GM12878 (cell line): ENCODE measurements around the gene CTPS1. TPM values are rescaled to one million over a fixed set of nuclear protein-coding genes. Genes with fewer than 3 reads are reported as not detected.

Source experiments
- ATAC-seq: fragments of 200-7000 bp; cut with Tn5 transposase; 3 replicates; pipeline ENCODE4 v1.9.1; 2020; ENCODE audit warnings: mild to moderate bottlenecking, moderate library complexity
- BruUV-seq: library from RNA; stranded (reverse); fragments of 400-500 nt; replicated peaks from 2 replicates; lab custom pipeline; 2021; lab: Mats Ljungman, UMichigan
- CTCF ChIA-PET: fragments of 300-600 bp; sonication (Branson Sonifier 250); formaldehyde crosslinking; extraction: SDS; loops from one replicate; lab custom pipeline; 2021; ENCODE audit warnings: inconsistent platforms; lab: Yijun Ruan, JAX
- POLR2A ChIA-PET: fragments of 350-600 bp; formaldehyde crosslinking; extraction: SDS; loops from one replicate; lab custom pipeline; 2021; ENCODE audit warnings: inconsistent platforms; lab: Charles Lee
- RAD21 ChIA-PET: fragments of 300-600 bp; sonication (Branson Sonifier 250); formaldehyde crosslinking; loops from one replicate; lab custom pipeline; 2023; ENCODE audit warnings: antibody characterized with exemption; ENCODE audit not compliant: unreplicated experiment; lab: Charles Lee
- SMC1A ChIA-PET: fragments of 300-600 bp; sonication (Branson Sonifier 250); formaldehyde crosslinking; loops from one replicate; lab custom pipeline; 2023; ENCODE audit not compliant: unreplicated experiment, uncharacterized antibody; lab: Charles Lee
- DNase-seq: peaks from one replicate; pipeline ENCODE4 v3.0.0-alpha.2; 2011; ENCODE audit warnings: low read depth, low spot score
- FAIRE-seq: peaks from 3 replicates; lab custom pipeline; 2011; peaks lifted over from hg19 to GRCh38; lab: Jason Lieb, UNC
- H2AFZ ChIP-seq: 2 replicates; pipeline ENCODE4 v1.6.0; 2011; ENCODE audit warnings: low read depth, low read length, control low read depth; ENCODE audit not compliant: control insufficient read depth
- H3K27ac ChIP-seq: 2 replicates; pipeline ENCODE4 v1.5.1; 2011; ENCODE audit warnings: control low read depth; ENCODE audit not compliant: control insufficient read depth, insufficient read depth
- H3K27me3 ChIP-seq, 2 experiments: replicated peaks in 1 of 2; 2 replicates each; pipeline versions ENCODE4 v1.6.0 to v1.6.1; 2011; ENCODE audit warnings: low read length in 1 of 2; ENCODE audit not compliant: control insufficient read depth in 2 of 2, insufficient read depth in 2 of 2
- H3K36me3 ChIP-seq, 2 experiments: 2 replicates each; pipeline ENCODE4 v1.5.1; 2011; ENCODE audit warnings: low read length in 1 of 2; ENCODE audit not compliant: control insufficient read depth in 2 of 2, insufficient read depth in 2 of 2
- H3K4me1 ChIP-seq: 2 replicates; pipeline ENCODE4 v1.6.1; 2011; ENCODE audit warnings: mild to moderate bottlenecking, low read length, moderate library complexity, mixed read lengths; ENCODE audit not compliant: control insufficient read depth, insufficient read depth
- H3K4me2 ChIP-seq: 2 replicates; pipeline ENCODE4 v1.6.0; 2011; ENCODE audit warnings: control low read depth; ENCODE audit not compliant: control insufficient read depth, insufficient read depth
- H3K4me3 ChIP-seq: fragments of 200-600 bp; sonication (generic); 2 replicates; pipeline ENCODE4 v1.5.1; 2016
- H3K79me2 ChIP-seq: 2 replicates; pipeline ENCODE4 v1.6.0; 2011; ENCODE audit warnings: low read length; ENCODE audit not compliant: control insufficient read depth, insufficient read depth
- H3K9ac ChIP-seq: 2 replicates; pipeline ENCODE4 v1.8.0; 2011; ENCODE audit warnings: low read length, control low read depth, mixed read lengths; ENCODE audit not compliant: control insufficient read depth, insufficient read depth
- H3K9me3 ChIP-seq: replicated peaks from 3 replicates; pipeline ENCODE4 v1.5.1; 2011; ENCODE audit warnings: mild to moderate bottlenecking, low read length; ENCODE audit not compliant: control insufficient read depth, insufficient read depth
- H4K20me1 ChIP-seq: 2 replicates; pipeline ENCODE4 v1.6.0; 2011; ENCODE audit not compliant: control insufficient read depth, insufficient read depth
- MEF2A ChIP-seq: IDR thresholded peaks from 2 replicates; pipeline ENCODE4 v1.6.1; 2011; ENCODE audit warnings: low read depth, mild to moderate bottlenecking, low read length, moderate library complexity; ENCODE audit not compliant: insufficient read depth
- REST ChIP-seq: IDR thresholded peaks from 2 replicates; pipeline ENCODE4 v1.6.1; 2012; ENCODE audit warnings: mild to moderate bottlenecking, low read depth, low read length
- STAT1 ChIP-seq: fragments of 450-650 bp; conservative IDR thresholded peaks from 2 replicates; pipeline ENCODE4 v1.6.1; 2014; ENCODE audit warnings: antibody characterized with exemption, mild to moderate bottlenecking
- TBL1XR1 ChIP-seq: IDR thresholded peaks from 2 replicates; pipeline ENCODE4 v1.6.1; 2012; ENCODE audit warnings: low read depth, low read length, improper control_type of control experiment
- ZBTB11 ChIP-seq: fragments of 450-650 bp; formaldehyde crosslinking; IDR thresholded peaks from 2 replicates; pipeline ENCODE4 v1.5.0; 2022; ENCODE audit warnings: mild to moderate bottlenecking, missing genetic modification characterization
- WGBS: methylation state at CpG from one replicate; pipeline ENCODE4 v1.1.6; 2016; ENCODE audit warnings: low lambda C conversion rate; ENCODE audit not compliant: insufficient replicate concordance, insufficient coverage; ENCODE audit errors: missing lambda C conversion rate; 5-methylcytosine and 5-hydroxymethylcytosine counted together
- in situ Hi-C: fragments of 300-500 bp; cut with MboI; formaldehyde crosslinking; loops from 9 replicates; pipeline ENCODE4 v1.14.3; 2018; ENCODE audit warnings: mixed read lengths
- intact Hi-C: fragments of 100-400 bp; cut with micrococcal nuclease; formaldehyde crosslinking; loops from one replicate; pipeline ENCODE4 v1.14.2; 2022; ENCODE audit not compliant: unreplicated experiment
- polyA plus RNA-seq, 11 experiments: library from polyadenylated mRNA; depleted of rRNA in 4 of 11; unstranded in 6 of 11; stranded (reverse) in 5 of 11; fragments of >200 nt; fragmentation: Nextera tagmentation in 4 of 11; fragmentation: Illumina TruSeq in 1 of 11; extraction: Ambion mirVana in 4 of 11; extraction: Trizol in 1 of 11; gene quantifications; 1 replicate in 1 of 11; 2 replicates in 10 of 11; pipeline versions ENCODE4 v1.2.1 to v1.2.3, GENCODE V29; 2011 to 2016; ENCODE audit warnings: inconsistent platforms in 2 of 11, missing spikeins in 2 of 11, low read depth in 1 of 11
- total RNA-seq, 4 experiments: library from RNA; depleted of rRNA in 3 of 4; stranded (reverse); fragments of >200 nt in 3 of 4; fragmentation: Illumina TruSeq in 1 of 4; extraction: Trizol in 1 of 4; gene quantifications; 2 replicates each; pipeline versions ENCODE4 v1.2.1 to v1.2.3, GENCODE V29; 2013 to 2021

The CTPS1 gene
- total and polyA plus RNA-seq, 10 of the 15 experiments (the other 5 are each of a cell fraction or from before 2014, with no cell fraction given), result 27.5 to 106 (median 62.8) TPM

- H3K36me3 ChIP-seq, result peaks cover 5 to 16% of the 10 kb centered on the region in 2 experiments
Observed at GRCh38 chr1:41028034-41028642, 48.6 kb downstream of the CTPS1 start.

More at GRCh38 chr1:41028034-41028642, 48.6 kb downstream of the CTPS1 start:
- no peak overlapping the region for H3K4me2 ChIP-seq
- H3K79me2 ChIP-seq, result no peaks in the 10 kb centered on the region
- no peak for FAIRE-seq
- H4K20me1 ChIP-seq, result no peaks in the 10 kb centered on the region
- no peaks in the 10 kb centered on the region for H3K4me1 ChIP-seq
- POLR2A ChIA-PET, result no interaction called here
- CTCF ChIA-PET, result no interaction called here
- H3K9me3 ChIP-seq, result no peaks in the 10 kb centered on the region
- H3K9ac ChIP-seq, result no peak overlapping the region
- intact Hi-C loops, result no loop called here
- no peak for ATAC-seq
- SMC1A ChIA-PET, result interaction anchor here (2.5 kb wide), 1 partner anchor 10 kb away, joined by 7 read pairs; no protein-coding TSS in a partner anchor
- no peak for DNase-seq
- RAD21 ChIA-PET, result no interaction called here
- no peak overlapping the region for H3K27ac ChIP-seq
- TF ChIP-seq TBL1XR1, result no peak
- no peak for TF ChIP-seq MEF2A
- TF ChIP-seq REST, result no peak
- TF ChIP-seq STAT1, result no peak
- TF ChIP-seq ZBTB11 (CRISPR knock-in tag), result no peak
- H2AFZ ChIP-seq, result no peak overlapping the region
- WGBS, result 93% methylated on average over 10 of the region's 10 CpGs
- in situ Hi-C loops, result no loop called here
- no peaks in the 10 kb centered on the region for H3K27me3 ChIP-seq
- H3K4me3 ChIP-seq, result no peak overlapping the region
- no TSS peak for BruUV-seq
